KG1 (cell line): ENCODE results near the gene COQ6.
A peak's percentile ranks its signal among the peaks of the same experiment; 100 is the strongest.
"Not testable (repeated sequence)": the region's sequence is repeated elsewhere in the genome, so short reads cannot be mapped to it uniquely, and the experiment has no call there.

Experiments
- DNase-seq: peaks from one replicate; lab custom pipeline; 2025; lab: John Stamatoyannopoulos, UW

COQ6 gene

GRCh38 chr14:73949752-73950734, at the start of gene COQ6, which contains the start of gene FAM161B:
TSS of gene COQ6 (plus strand) at chr14:73950302. CDS start at chr14:73950333, 31 bp downstream.
TSS of gene FAM161B (minus strand) at chr14:73950094. CDS start at chr14:73950026, 68 bp downstream.
- DNase-seq = peak; percentile 89

DNA sequence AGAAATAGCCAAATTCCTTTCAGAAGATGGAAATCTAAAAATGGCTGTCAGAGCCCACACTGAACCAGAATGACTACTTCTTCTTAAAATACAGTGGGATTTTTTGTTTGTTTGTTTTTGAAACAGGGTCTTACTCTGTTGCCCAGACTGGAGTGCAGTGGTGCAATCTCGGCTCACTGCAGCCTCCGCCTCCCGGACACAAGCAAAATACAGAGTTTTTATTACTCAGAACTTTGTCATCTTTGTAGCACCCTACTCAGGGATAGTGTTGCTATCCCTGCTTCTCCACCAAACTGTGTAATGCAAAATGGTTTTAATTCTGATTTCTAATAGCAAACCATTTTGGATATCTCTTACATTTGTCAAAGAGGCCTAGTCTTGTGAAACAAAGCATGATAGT, 47.1 kb upstream of the COQ6 start:
- no peak for DNase-seq

DNA sequence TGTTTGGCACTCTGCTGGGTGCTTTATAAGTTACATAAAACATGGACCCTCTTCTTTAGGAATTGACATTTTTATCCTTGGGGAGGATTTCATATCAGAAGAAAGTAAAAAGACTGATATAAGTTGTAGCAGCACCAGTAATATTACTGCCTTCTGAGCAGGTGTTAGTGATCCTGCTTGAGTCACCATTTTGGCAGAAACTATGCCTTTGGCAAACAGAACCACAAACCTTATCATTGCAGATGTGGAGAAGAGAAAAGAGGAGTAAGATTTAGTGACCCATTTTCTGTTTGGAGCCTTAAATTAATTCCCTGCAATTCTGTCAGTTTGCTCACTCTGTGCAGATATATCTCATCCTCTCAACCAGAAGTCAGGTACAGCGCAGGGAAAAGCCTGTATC, 40.4 kb upstream of the COQ6 start:
- no peak for DNase-seq

- no peak for DNase-seq
These were observed 36.8 kb upstream of the COQ6 start for GRCh38 chr14:73913256-73913655.

DNA sequence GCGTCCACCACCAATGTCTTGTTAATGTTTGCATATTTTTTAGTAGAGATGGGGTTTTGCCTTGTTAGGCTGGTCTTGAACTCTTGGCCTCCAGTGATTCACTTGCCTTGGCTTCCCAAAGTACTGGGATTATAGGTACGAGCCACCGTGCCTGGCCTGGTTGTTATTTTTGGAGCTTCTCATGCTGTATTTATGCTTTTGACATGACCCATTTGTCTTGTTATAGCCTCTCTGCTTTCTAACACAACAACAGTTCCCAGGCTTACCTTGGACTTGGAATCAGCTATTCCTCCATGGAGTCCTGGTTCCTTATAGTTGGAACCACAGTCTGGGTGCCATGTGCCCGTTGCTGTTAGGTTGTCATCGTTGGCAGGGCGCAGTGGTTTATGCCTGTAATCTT, 33.8 kb upstream of the COQ6 start:
- DNase-seq = no peak

GRCh38 chr14:73919457-73919856, 30.6 kb upstream of the COQ6 start:
- not testable (repeated sequence) for DNase-seq

DNA sequence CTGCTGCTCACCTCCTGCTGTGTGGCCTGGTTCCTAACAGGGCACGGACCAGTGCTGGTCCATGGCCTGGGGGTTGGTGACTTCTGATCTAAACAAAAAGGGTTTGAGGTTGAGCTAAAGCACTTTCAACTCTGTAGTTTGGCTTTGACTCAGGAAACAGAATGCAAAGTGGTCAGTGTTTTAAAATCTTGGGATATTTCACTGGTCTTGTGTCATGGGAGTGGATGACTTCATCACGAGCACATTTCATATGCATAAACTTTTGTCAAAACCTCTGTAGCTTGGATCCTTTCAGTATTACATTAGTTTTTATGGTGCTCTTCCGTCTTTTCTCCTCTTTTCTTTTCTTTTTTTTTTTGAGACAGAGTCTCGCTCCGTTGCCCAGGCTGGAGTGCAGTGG, 25.8 kb upstream of the COQ6 start:
- no peak for DNase-seq

GRCh38 chr14:73935666-73936065, 14.4 kb upstream of the COQ6 start:
- no peak for DNase-seq

DNA sequence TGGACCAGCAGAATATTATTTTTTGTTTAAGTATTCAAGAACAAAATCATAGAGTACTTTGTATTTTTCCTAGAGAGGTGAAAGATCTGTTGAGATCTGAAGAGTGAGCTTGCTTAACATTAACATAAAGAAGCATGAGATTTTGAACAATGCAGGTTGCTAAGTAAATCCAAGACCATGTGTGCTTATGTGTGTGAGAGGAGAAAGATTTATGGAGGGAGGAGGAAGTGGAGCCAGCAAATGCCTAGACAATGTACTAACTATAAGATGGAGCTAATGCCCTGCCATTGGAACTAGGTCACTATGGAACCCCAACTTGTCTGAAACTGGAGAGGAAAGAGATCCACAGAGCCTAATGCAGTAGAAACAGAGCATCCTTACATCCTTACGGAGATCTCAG, 13.6 kb upstream of the COQ6 start:
- DNase-seq = no peak

GRCh38 chr14:73937012-73937411, 13.1 kb upstream of the COQ6 start:
- DNase-seq = no peak

DNA sequence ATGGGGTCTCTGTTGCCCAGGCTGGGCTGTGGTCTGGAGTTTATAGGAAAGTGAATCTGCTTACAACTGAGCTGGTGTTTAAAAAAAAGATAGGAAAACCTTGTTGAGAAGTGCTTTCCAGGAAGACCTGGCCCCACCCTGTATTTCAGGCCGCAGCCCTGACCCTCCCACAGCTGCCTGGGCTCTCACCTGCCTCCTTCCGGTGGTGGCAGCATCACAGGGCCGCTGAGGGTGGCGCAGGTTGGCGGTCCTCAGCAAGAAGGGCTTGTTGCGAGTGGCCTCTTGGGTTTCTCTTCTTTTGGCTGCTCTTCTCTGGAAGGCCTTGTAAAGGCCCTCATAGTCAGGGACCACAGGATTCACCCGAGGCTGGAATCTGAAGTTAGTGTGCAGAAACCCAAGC, 7.9 kb upstream of the COQ6 start:
- DNase-seq = no peak

- DNase-seq = no peak
These were observed 7.0 kb upstream of the COQ6 start for GRCh38 chr14:73943083-73943482.

- DNase-seq = no peak
These were observed 5.5 kb upstream of the COQ6 start for GRCh38 chr14:73944432-73945158.

DNA sequence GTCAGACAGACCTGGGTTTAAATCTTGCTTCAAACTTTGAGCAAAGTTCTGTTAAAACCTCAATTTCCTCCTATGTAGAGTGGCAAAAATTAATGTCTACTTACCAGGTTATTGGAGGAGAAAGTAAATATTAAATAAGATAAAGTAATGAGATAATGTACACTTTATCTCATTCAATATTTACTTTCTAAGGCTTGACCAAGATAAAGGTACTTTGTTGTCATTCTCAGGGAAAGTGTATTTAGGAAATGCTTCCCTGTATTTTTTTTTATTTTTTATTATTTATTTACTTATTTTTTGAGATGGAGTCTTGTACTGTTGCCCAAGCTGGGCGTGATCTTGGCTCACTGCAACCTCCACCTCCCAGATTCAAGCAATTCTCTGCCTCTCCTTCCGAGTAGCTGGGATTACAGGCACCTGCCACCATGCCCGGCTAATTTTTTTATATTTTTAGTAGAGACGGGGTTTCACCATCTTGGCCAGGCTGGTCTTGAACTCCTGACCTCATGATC, 4.9 kb upstream of the COQ6 start:
- no peak for DNase-seq

GRCh38 chr14:73953731-73954130, 3.6 kb downstream of the COQ6 start:
- no peak for DNase-seq

GRCh38 chr14:73955674-73956073, 5.6 kb downstream of the COQ6 start:
- no peak for DNase-seq

GRCh38 chr14:73958591-73958990, 8.5 kb downstream of the COQ6 start:
- no peak for DNase-seq

DNA sequence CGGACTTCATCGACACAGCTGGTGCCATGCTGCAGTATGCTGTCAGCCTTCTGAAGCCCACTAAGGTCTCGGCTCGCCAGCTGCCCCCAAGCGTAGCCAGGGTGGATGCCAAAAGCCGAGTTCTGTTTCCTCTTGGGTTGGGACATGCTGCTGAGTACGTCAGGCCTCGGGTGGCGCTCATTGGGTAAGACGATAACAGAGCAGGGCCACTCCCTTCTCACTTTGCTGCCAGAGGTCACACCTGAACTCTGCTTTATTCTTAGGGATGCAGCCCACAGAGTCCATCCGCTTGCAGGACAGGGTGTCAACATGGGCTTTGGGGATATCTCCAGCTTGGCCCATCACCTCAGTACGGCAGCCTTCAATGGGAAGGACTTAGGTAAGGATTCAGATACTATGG, 11.1 kb downstream of the COQ6 start:
- DNase-seq = no peak

- DNase-seq = no peak
These were observed 15.1 kb downstream of the COQ6 start for GRCh38 chr14:73965216-73965615.

DNA sequence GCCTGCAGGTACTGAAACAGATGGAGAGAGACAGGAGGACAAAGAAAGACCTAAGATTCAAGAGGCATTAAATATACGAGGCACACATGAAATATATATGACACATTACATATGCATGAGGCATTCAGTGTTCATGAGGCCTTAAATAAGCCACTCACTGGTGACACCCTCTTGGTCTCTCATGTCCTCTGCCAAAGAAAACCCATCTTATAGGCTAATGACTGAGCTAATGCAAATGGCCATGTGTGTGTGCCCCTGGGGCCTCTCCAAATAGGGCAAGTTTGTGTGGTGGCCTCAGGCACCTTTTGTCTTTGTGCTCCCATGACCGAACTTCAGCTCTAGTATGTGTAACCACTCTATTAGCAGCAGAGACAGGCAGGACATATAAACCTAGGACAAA, 18.8 kb downstream of the COQ6 start:
- DNase-seq = no peak

DNA sequence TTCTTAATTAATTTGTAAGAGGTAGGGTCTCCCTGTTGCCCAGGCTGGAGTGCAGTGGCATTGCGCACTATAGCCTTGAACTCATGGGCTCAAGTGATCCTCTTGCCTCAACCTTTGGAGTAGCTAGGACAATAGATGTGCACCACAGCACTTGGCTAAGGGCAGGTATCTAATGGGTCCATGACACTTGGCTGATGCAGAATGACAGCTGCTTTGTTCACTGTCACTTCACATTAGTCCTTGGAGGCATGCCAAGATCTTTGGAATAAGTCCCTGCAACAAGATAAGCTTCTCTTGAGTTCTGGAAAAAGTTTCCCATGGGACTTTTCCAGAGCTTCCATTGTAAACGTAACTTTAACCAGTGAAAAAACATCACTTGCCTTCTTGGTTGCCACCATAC, 23.4 kb downstream of the COQ6 start:
- no peak for DNase-seq

- DNase-seq = no peak
These were observed 26.0 kb downstream of the COQ6 start for GRCh38 chr14:73976125-73976524.

DNA sequence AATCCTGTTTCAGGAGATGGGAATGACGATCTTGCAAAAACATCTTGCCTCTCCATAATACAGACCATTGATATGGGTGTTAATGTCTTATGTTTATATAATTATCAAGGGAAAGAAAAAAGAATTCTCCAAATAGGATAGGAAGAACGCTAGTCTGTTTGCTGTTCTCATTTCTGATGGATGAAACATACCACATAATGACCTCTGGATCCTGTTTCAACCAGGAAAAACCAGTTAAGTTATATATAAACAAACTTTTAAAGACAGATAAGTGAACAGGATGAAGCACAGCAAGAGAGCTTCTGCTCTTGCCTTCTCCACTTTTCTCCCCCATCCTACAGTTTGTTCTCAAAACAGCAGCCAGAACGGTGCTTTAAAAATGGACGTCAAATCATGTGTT, 27.8 kb downstream of the COQ6 start:
- DNase-seq = no peak
